GM10266 (cell line): ENCODE data around the gene CELSR2.
A peak's percentile ranks its signal among the peaks of the same experiment; 100 is the strongest.

Experiments
- DNase-seq: peaks from one replicate; pipeline ENCODE4 v3.0.0; 2012; ENCODE audit errors: extremely low spot score
- CTCF ChIP-seq: IDR thresholded peaks from 2 replicates; pipeline ENCODE4 v1.5.1; 2012; ENCODE audit warnings: mild to moderate bottlenecking, low read depth; ENCODE audit not compliant: control insufficient read depth, insufficient read depth; ENCODE audit errors: missing control alignments

CELSR2 gene

GRCh38 chr1:109252167-109252892, 3.0 kb downstream of the CELSR2 start:
- peak; percentile 20 for DNase-seq
- TF ChIP-seq CTCF: no peak

GRCh38 chr1:109252893-109253802, 3.8 kb downstream of the CELSR2 start:
- TF ChIP-seq CTCF: no peak

GRCh38 chr1:109253803-109254620, 4.7 kb downstream of the CELSR2 start:
- peak; percentile 26 for DNase-seq
- TF ChIP-seq CTCF: no peak

More at GRCh38 chr1:109252893-109253802, 3.8 kb downstream of the CELSR2 start:
- peak; percentile 20 for DNase-seq

- TF ChIP-seq CTCF: no peak
- no peak for DNase-seq
Observed at GRCh38 chr1:109254621-109255096, 5.3 kb downstream of the CELSR2 start.

- no peak for DNase-seq
- TF ChIP-seq CTCF: no peak
Observed at GRCh38 chr1:109255097-109255651, 5.8 kb downstream of the CELSR2 start.

- DNase-seq: no peak
- TF ChIP-seq CTCF: no peak
Observed at GRCh38 chr1:109255678-109256077, 6.3 kb downstream of the CELSR2 start.
